A549 (cell line): ENCODE measurements around the gene NAP1L1.

ENCODE experiments used
- CHD4 ChIP-seq: fragments of 200-600 bp; sonication (generic); IDR thresholded peaks from 2 replicates; pipeline ENCODE4 v1.6.1; 2016; ENCODE audit warnings: antibody characterized with exemption, mild to moderate bottlenecking, borderline replicate concordance
- CTCF ChIP-seq: fragments of >200 bp; sonication (Bioruptor Twin); formaldehyde crosslinking; IDR thresholded peaks from 3 replicates; pipeline ENCODE4 v1.5.1; 2016
- EP300 ChIP-seq, 2 experiments: fragments of >200 bp; sonication (Bioruptor Twin); formaldehyde crosslinking; IDR thresholded peaks; 2 replicates in 1 of 2; 3 replicates in 1 of 2; pipeline ENCODE4 v1.6.1; 2016 to 2017
- MAFK ChIP-seq: fragments of 450-650 bp; IDR thresholded peaks from 2 replicates; pipeline ENCODE4 v1.6.1; 2014; ENCODE audit not compliant: partially characterized antibody
- MAX ChIP-seq: IDR thresholded peaks from 2 replicates; pipeline ENCODE4 v1.6.1; 2012
- RAD21 ChIP-seq, 2 experiments: fragments of >200 bp in 1 of 2; sonication (Bioruptor Twin) in 1 of 2; formaldehyde crosslinking in 1 of 2; IDR thresholded peaks in 1 of 2; conservative IDR thresholded peaks in 1 of 2; 2 replicates in 1 of 2; 3 replicates in 1 of 2; pipeline ENCODE4 v1.6.1; 2012 to 2018; ENCODE audit warnings: inconsistent platforms in 1 of 2
- RARB ChIP-seq: fragments of 250-450 bp; sonication (Bioruptor Pico); IDR thresholded peaks from 2 replicates; pipeline ENCODE4 v1.8.0; 2021; ENCODE audit warnings: mild to moderate bottlenecking, moderate library complexity

- TF ChIP-seq CHD4, result no peak
- no peak for TF ChIP-seq CTCF
- no peak for TF ChIP-seq MAFK
- no peak for TF ChIP-seq EP300 (IDR thresholded peaks at IDR 0.05)
- no peak for TF ChIP-seq RAD21 (conservative IDR thresholded peaks at IDR 0.05 in 1 of 2, IDR thresholded peaks at IDR 0.05 in 1 of 2)
- TF ChIP-seq MAX, result no peak
- no peak for TF ChIP-seq RARB (CRISPR knock-in tag)
These were observed 15.1 kb downstream of the NAP1L1 start for GRCh38 chr12:76069339-76069738.
